Measurements from ENCODE around the gene ZMYND11.

ZMYND11 gene

GRCh38 chr10:104416-104815, 30.8 kb upstream of the ZMYND11 start:
- TF ChIP-seq POLR2AphosphoS5 (IDR thresholded peaks at IDR 0.05; ENCODE audit: low read depth) (no peak), GABPA (IDR thresholded peaks at IDR 0.05; ENCODE audit: low read depth) (no peak), REST (IDR thresholded peaks at IDR 0.05; ENCODE audit: insufficient replicate concordance, low read depth) (no peak), SPI1 (IDR thresholded peaks at IDR 0.05; ENCODE audit: borderline replicate concordance, low read depth) (no peak)
- TF ChIP-seq, protein P1, sequence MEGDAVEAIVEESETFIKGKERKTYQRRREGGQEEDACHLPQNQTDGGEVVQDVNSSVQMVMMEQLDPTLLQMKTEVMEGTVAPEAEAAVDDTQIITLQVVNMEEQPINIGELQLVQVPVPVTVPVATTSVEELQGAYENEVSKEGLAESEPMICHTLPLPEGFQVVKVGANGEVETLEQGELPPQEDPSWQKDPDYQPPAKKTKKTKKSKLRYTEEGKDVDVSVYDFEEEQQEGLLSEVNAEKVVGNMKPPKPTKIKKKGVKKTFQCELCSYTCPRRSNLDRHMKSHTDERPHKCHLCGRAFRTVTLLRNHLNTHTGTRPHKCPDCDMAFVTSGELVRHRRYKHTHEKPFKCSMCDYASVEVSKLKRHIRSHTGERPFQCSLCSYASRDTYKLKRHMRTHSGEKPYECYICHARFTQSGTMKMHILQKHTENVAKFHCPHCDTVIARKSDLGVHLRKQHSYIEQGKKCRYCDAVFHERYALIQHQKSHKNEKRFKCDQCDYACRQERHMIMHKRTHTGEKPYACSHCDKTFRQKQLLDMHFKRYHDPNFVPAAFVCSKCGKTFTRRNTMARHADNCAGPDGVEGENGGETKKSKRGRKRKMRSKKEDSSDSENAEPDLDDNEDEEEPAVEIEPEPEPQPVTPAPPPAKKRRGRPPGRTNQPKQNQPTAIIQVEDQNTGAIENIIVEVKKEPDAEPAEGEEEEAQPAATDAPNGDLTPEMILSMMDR (IDR thresholded peaks at IDR 0.05; ENCODE audit: insufficient read depth, low read length) = no peak
- no peaks in the 10 kb centered on the region for H3K27me3 ChIP-seq (ENCODE audit: insufficient read depth, poor library complexity, severe bottlenecking)
- no peak for DNase-seq (ENCODE audit: low read depth in 1 of 2, low spot score in 1 of 2)
- H3K4me3 ChIP-seq (replicated peaks; ENCODE audit: insufficient read depth, low read length) = no peak overlapping the region
- no peak overlapping the region for H3K27ac ChIP-seq (replicated peaks)

- H3K27ac ChIP-seq (replicated peaks) = no peak overlapping the region
- TF ChIP-seq, protein P1 (IDR thresholded peaks at IDR 0.05; ENCODE audit: insufficient read depth, low read length) = no peak
- TF ChIP-seq SPI1 (IDR thresholded peaks at IDR 0.05; ENCODE audit: borderline replicate concordance, low read depth) = no peak
- H3K4me3 ChIP-seq (replicated peaks; ENCODE audit: insufficient read depth, low read length) = no peak overlapping the region
- DNase-seq (ENCODE audit: low read depth in 1 of 2, low spot score in 1 of 2) = no peak
- no peaks in the 10 kb centered on the region for H3K27me3 ChIP-seq (ENCODE audit: insufficient read depth, poor library complexity, severe bottlenecking)
These were observed 30.2 kb upstream of the ZMYND11 start for GRCh38 chr10:104862-105565.

- no peak for TF ChIP-seq GABPA (IDR thresholded peaks at IDR 0.05; ENCODE audit: low read depth)
- TF ChIP-seq, protein P1 (IDR thresholded peaks at IDR 0.05; ENCODE audit: insufficient read depth, low read length) = no peak
- no peak for TF ChIP-seq POLR2AphosphoS5 (IDR thresholded peaks at IDR 0.05; ENCODE audit: low read depth)
- TF ChIP-seq SPI1 (IDR thresholded peaks at IDR 0.05; ENCODE audit: borderline replicate concordance, low read depth) = no peak
- no peak for TF ChIP-seq REST (IDR thresholded peaks at IDR 0.05; ENCODE audit: insufficient replicate concordance, low read depth)
- no peak for DNase-seq (ENCODE audit: low read depth in 1 of 2, low spot score in 1 of 2)
These were observed 29.4 kb upstream of the ZMYND11 start for GRCh38 chr10:105806-106205.

DNA sequence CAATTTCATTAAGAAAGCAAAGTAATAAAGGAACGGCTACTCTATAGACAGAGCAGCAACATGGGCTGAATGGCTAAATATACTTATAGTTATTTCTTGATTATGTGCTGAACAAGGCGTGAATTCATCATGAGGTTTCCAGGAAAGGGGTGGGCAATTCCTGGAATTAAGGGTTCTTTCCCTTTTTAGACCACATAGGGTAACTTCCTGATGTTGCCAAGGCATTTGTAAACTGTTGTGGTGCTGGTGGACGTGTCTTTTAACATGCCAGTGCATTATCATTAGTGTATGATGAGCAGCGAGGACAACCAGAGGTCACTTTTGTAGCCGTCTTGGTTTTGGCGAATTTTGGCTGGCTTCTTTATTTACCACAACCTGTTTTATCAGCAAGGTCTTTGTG, 28.5 kb upstream of the ZMYND11 start:
- no peak overlapping the region for H3K27ac ChIP-seq (replicated peaks)
- no peak overlapping the region for H3K4me3 ChIP-seq (replicated peaks; ENCODE audit: insufficient read depth, low read length)
- H3K27me3 ChIP-seq (ENCODE audit: insufficient read depth, poor library complexity, severe bottlenecking) = no peaks in the 10 kb centered on the region
- no peak for DNase-seq (ENCODE audit: low read depth in 1 of 2, low spot score in 1 of 2)
- TF ChIP-seq, protein P1 (IDR thresholded peaks at IDR 0.05; ENCODE audit: insufficient read depth, low read length) = no peak
- TF ChIP-seq REST (IDR thresholded peaks at IDR 0.05; ENCODE audit: insufficient replicate concordance, low read depth) (no peak), GABPA (IDR thresholded peaks at IDR 0.05; ENCODE audit: low read depth) (no peak), SPI1 (IDR thresholded peaks at IDR 0.05; ENCODE audit: borderline replicate concordance, low read depth) (no peak), POLR2AphosphoS5 (IDR thresholded peaks at IDR 0.05; ENCODE audit: low read depth) (no peak)

More at GRCh38 chr10:105806-106205, 29.4 kb upstream of the ZMYND11 start:
- Histone ChIP-seq H3K27ac (replicated peaks) (no peak overlapping the region), H3K4me3 (replicated peaks; ENCODE audit: insufficient read depth, low read length) (no peak overlapping the region), H3K27me3 (ENCODE audit: insufficient read depth, poor library complexity, severe bottlenecking) (no peaks in the 10 kb centered on the region)

Measured in HL-60 (cell line).